ENCODE data around the gene BCDIN3D.

DNA sequence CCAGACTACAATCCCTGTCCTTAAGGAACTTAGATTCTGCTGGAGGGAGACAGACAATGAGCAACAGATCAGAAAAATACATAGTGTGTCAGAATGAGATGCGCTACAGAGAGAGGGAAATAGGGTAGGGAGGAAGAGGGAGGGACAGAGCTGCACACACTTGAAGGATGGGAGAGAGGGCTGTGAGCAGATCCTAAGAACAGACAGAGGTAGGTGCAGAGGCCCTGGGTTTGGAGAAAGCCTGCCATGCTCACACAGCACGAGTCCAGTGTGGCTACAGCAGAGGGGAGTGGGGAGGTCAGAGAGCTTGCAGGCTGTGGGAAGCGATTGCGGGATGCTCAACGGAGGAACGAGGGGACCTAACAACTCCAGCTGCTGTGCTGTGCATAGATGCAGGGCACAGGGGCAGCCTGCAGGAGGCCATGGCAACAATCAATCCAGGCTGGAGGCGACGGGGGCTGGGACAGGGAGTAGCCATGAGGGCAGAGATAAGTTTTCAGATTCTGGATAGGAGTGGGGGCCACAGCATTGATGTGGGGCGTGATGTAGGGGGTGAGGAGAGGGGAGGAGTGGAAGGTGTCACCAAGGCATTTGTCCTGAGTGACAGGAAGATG is 40.1 kb upstream of the BCDIN3D start:
- TF ChIP-seq, protein P1, sequence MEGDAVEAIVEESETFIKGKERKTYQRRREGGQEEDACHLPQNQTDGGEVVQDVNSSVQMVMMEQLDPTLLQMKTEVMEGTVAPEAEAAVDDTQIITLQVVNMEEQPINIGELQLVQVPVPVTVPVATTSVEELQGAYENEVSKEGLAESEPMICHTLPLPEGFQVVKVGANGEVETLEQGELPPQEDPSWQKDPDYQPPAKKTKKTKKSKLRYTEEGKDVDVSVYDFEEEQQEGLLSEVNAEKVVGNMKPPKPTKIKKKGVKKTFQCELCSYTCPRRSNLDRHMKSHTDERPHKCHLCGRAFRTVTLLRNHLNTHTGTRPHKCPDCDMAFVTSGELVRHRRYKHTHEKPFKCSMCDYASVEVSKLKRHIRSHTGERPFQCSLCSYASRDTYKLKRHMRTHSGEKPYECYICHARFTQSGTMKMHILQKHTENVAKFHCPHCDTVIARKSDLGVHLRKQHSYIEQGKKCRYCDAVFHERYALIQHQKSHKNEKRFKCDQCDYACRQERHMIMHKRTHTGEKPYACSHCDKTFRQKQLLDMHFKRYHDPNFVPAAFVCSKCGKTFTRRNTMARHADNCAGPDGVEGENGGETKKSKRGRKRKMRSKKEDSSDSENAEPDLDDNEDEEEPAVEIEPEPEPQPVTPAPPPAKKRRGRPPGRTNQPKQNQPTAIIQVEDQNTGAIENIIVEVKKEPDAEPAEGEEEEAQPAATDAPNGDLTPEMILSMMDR (IDR thresholded peaks at IDR 0.05; ENCODE audit: control extremely low read depth in 1 of 3, insufficient read depth in 1 of 3, low read depth in 1 of 3, low read length in 3 of 3) = peak in 1 of 3 experiments; percentile 39; a peak in 1 of 4 replicates
- TF ChIP-seq POLR2A (IDR thresholded peaks at IDR 0.05; ENCODE audit: control extremely low read depth in 1 of 2, low read depth in 2 of 2, low read length in 2 of 2) = no peak
- no peak for TF ChIP-seq CBX8 (IDR thresholded peaks at IDR 0.05; ENCODE audit: borderline replicate concordance, low read depth, low read length)
- TF ChIP-seq KDM1A (IDR thresholded peaks at IDR 0.05; ENCODE audit: borderline replicate concordance, low read length) = no peak

All from H1 (cell line).